GM23338 (cell line): ENCODE data around the gene DOK1. TPM values are rescaled to one million over a fixed set of nuclear protein-coding genes. Genes with fewer than 3 reads are reported as not detected.

Source experiments
- ATAC-seq: fragments of 200-7000 bp; cut with Tn5 transposase; 3 replicates; pipeline ENCODE4 v1.9.1; 2020
- DNase-seq: peaks from one replicate; pipeline ENCODE4 v3.0.0-alpha.2; 2015; ENCODE audit warnings: low spot score
- H2AFZ ChIP-seq: fragments of 200-600 bp; sonication (generic); 2 replicates; pipeline ENCODE4 v1.8.0; 2016; ENCODE audit warnings: antibody characterized with exemption, mild to moderate bottlenecking, moderate library complexity
- H3F3A ChIP-seq: fragments of 200-600 bp; sonication (generic); replicated peaks from 2 replicates; pipeline ENCODE4 v1.8.0; 2017; ENCODE audit warnings: antibody characterized with exemption, mixed run types, low read depth
- H3K27ac ChIP-seq: fragments of 200-600 bp; sonication (generic); 2 replicates; pipeline ENCODE4 v1.6.1; 2016; ENCODE audit warnings: low read depth
- H3K27me3 ChIP-seq: fragments of 200-600 bp; sonication (generic); 2 replicates; pipeline ENCODE4 v1.8.0; 2016; ENCODE audit warnings: mild to moderate bottlenecking, mixed run types, moderate library complexity; ENCODE audit not compliant: insufficient read depth
- H3K36me3 ChIP-seq: fragments of 200-600 bp; sonication (generic); 2 replicates; pipeline ENCODE4 v1.8.0; 2016; ENCODE audit warnings: mild to moderate bottlenecking; ENCODE audit not compliant: insufficient read depth
- H3K4me1 ChIP-seq: fragments of 200-600 bp; sonication (generic); 2 replicates; pipeline ENCODE4 v1.8.0; 2016; ENCODE audit warnings: mild to moderate bottlenecking, moderate library complexity; ENCODE audit not compliant: insufficient read depth
- H3K4me2 ChIP-seq: fragments of 200-600 bp; sonication (generic); 2 replicates; pipeline ENCODE4 v1.7.1; 2017; ENCODE audit warnings: mixed run types
- H3K4me3 ChIP-seq: fragments of 200-600 bp; sonication (generic); 2 replicates; pipeline ENCODE4 v1.6.1; 2016; ENCODE audit warnings: mixed run types
- H3K79me2 ChIP-seq: fragments of 200-600 bp; sonication (generic); replicated peaks from 2 replicates; pipeline ENCODE4 v1.8.0; 2017; ENCODE audit warnings: mild to moderate bottlenecking; ENCODE audit not compliant: insufficient read depth
- H3K9me2 ChIP-seq: fragments of 200-600 bp; sonication (generic); 2 replicates; pipeline ENCODE4 v1.8.0; 2017; ENCODE audit not compliant: insufficient read depth
- H4K20me1 ChIP-seq: fragments of 200-600 bp; sonication (generic); replicated peaks from 2 replicates; pipeline ENCODE4 v1.8.0; 2017; ENCODE audit warnings: mild to moderate bottlenecking; ENCODE audit not compliant: insufficient read depth
- H3K27ac Mint-ChIP-seq: 2 replicates; pipeline ENCODE4 v1.8.0; 2020; ENCODE audit warnings: inconsistent platforms, mild to moderate bottlenecking, moderate library complexity, mixed read lengths
- H3K27me3 Mint-ChIP-seq: 3 replicates; pipeline ENCODE4 v1.8.0; 2022; ENCODE audit warnings: low read depth, mild to moderate bottlenecking, moderate library complexity, mixed read lengths, inconsistent platforms; ENCODE audit not compliant: insufficient read depth, poor library complexity
- H3K36me3 Mint-ChIP-seq: 3 replicates; pipeline ENCODE4 v1.8.0; 2021; ENCODE audit warnings: low read depth, mild to moderate bottlenecking, inconsistent platforms, moderate library complexity, mixed read lengths
- H3K4me1 Mint-ChIP-seq: 3 replicates; pipeline ENCODE4 v1.8.0; 2020; ENCODE audit warnings: mild to moderate bottlenecking, inconsistent platforms, mixed read lengths
- H3K4me3 Mint-ChIP-seq: 3 replicates; pipeline ENCODE4 v1.8.0; 2021; ENCODE audit warnings: moderate library complexity, mild to moderate bottlenecking, inconsistent platforms, mixed read lengths
- H3K9me3 Mint-ChIP-seq: 3 replicates; pipeline ENCODE4 v1.8.0; 2020; ENCODE audit warnings: moderate library complexity, mild to moderate bottlenecking, inconsistent platforms, mixed read lengths
- CREB1 ChIP-seq: fragments of 250-450 bp; sonication (Bioruptor Pico); IDR thresholded peaks from 2 replicates; pipeline ENCODE4 v1.5.0; 2020; ENCODE audit warnings: low read depth, mild to moderate bottlenecking, moderate library complexity
- CTCF ChIP-seq, 2 experiments: fragments of 200-600 bp in 1 of 2; sonication (generic) in 1 of 2; conservative IDR thresholded peaks; 2 replicates each; pipeline versions ENCODE4 v1.5.1 to v1.6.1; 2016 to 2017; ENCODE audit warnings: antibody characterized with exemption in 2 of 2, low read depth in 2 of 2, mild to moderate bottlenecking in 2 of 2, moderate library complexity in 1 of 2
- EZH2 ChIP-seq: fragments of 200-600 bp; sonication (generic); IDR thresholded peaks from one replicate; pipeline ENCODE4 v1.8.0; 2017; ENCODE audit warnings: antibody characterized with exemption, mild to moderate bottlenecking, low read depth; ENCODE audit not compliant: unreplicated experiment
- EZH2phosphoT487 ChIP-seq: fragments of 200-600 bp; sonication (generic); IDR thresholded peaks from one replicate; pipeline ENCODE4 v1.8.1; 2018; ENCODE audit warnings: antibody characterized with exemption; ENCODE audit not compliant: unreplicated experiment
- NANOG ChIP-seq: IDR thresholded peaks from 2 replicates; pipeline ENCODE4 v1.6.1; 2016; ENCODE audit warnings: antibody characterized with exemption, borderline replicate concordance
- STAT1 ChIP-seq: IDR thresholded peaks from one replicate; pipeline ENCODE4 v1.6.1; 2016; ENCODE audit warnings: antibody characterized with exemption; ENCODE audit not compliant: unreplicated experiment
- ZNF462 ChIP-seq: fragments of 250-450 bp; sonication (Bioruptor Pico); IDR thresholded peaks from 2 replicates; pipeline ENCODE4 v1.5.0; 2020; ENCODE audit warnings: mild to moderate bottlenecking, moderate library complexity
- polyA plus RNA-seq: library from polyadenylated mRNA; unstranded; fragments of >200 nt; fragmentation: Nextera tagmentation; extraction: Ambion mirVana; gene quantifications from 2 replicates; pipeline ENCODE4 v1.2.1, GENCODE V29; 2016
- total RNA-seq: library from RNA; depleted of rRNA; stranded (reverse); fragments of >200 nt; shearing (Covaris generic); gene quantifications from 2 replicates; pipeline ENCODE4 v1.2.3, GENCODE V29; 2014

Gene DOK1
- total and polyA plus RNA-seq, 2 experiments from 2014 or later: 3.9 to 15.5 TPM

- no peaks in the 10 kb centered on the region for H3K36me3 ChIP-seq
- H2AFZ ChIP-seq: peak overlapping the region; percentile 94
- peak overlapping the region; percentile 80 for H3K4me2 ChIP-seq
- Mint-ChIP-seq H3K27ac (no peak overlapping the region), H3K36me3 (peaks cover 8% of the 10 kb centered on the region), H3K9me3 (peaks cover 24% of the 10 kb centered on the region), H3K4me3 (peak overlapping the region; percentile 64), H3K27me3 (peaks cover 94% of the 10 kb centered on the region), H3K4me1 (peaks cover 12% of the 10 kb centered on the region)
- H3K27ac ChIP-seq: no peak overlapping the region
- peaks cover 7% of the 10 kb centered on the region for H3K9me2 ChIP-seq
- peaks cover 5% of the 10 kb centered on the region; the same call in 1 of the 2 replicates for H3F3A ChIP-seq
- H3K4me1 ChIP-seq: peaks cover 17% of the 10 kb centered on the region; the same call in 1 of the 2 replicates
- DNase-seq: peak; percentile 65
- peak; percentile 13 for ATAC-seq
- peak overlapping the region; percentile 57 for H3K4me3 ChIP-seq
- H3K79me2 ChIP-seq: no peaks in the 10 kb centered on the region
- peaks cover 100% of the 10 kb centered on the region for H3K27me3 ChIP-seq
- TF ChIP-seq EZH2: peak; percentile 92
- TF ChIP-seq CREB1 (CRISPR knock-in tag): no peak
- TF ChIP-seq EZH2phosphoT487: peak; percentile 92
- H4K20me1 ChIP-seq: no peaks in the 10 kb centered on the region; the same call in 1 of the 2 replicates
Measured at GRCh38 chr2:74513605-74514367, 40.7 kb upstream of the DOK1 start.

GRCh38 chr2:74514368-74515270, 39.9 kb upstream of the DOK1 start, which contains the start of gene TLX2:
Gene TLX2 (plus strand): TSS chr2:74514450. CDS start chr2:74514807, 357 bp downstream.
- ATAC-seq (peak; percentile 23), DNase-seq (peak; percentile 67)
- Histone ChIP-seq H3K79me2 (no peaks in the 10 kb centered on the region), H3K27ac (no peak within 1 kb of the TSS), H3K4me3 (peak within 1 kb of the TSS; percentile 57), H3F3A (peaks cover 5% of the 10 kb centered on the region; the same call in 1 of the 2 replicates), H3K36me3 (no peaks in the 10 kb centered on the region), H3K27me3 (peaks cover 100% of the 10 kb centered on the region), H2AFZ (peak within 1 kb of the TSS; percentile 94), H4K20me1 (no peaks in the 10 kb centered on the region; the same call in 1 of the 2 replicates), H3K4me1 (peaks cover 15% of the 10 kb centered on the region; the same call in 1 of the 2 replicates), H3K4me2 (peak within 1 kb of the TSS; percentile 80), H3K9me2 (peaks cover 7% of the 10 kb centered on the region)
- Mint-ChIP-seq H3K4me1 (peaks cover 11% of the 10 kb centered on the region), H3K4me3 (peak within 1 kb of the TSS; percentile 70), H3K27ac (no peak within 1 kb of the TSS), H3K27me3 (peaks cover 93% of the 10 kb centered on the region), H3K36me3 (peaks cover 8% of the 10 kb centered on the region), H3K9me3 (peaks cover 24% of the 10 kb centered on the region)
- peak; percentile 54 for TF ChIP-seq EZH2
- TF ChIP-seq NANOG: no peak
- TF ChIP-seq CTCF (conservative IDR thresholded peaks at IDR 0.05; ENCODE audit: low read depth in 2 of 2): 0 out of 4 replicates have a peak, but pooled peaks of 1 of the 2 experiments have one; percentile 7
- no peak for TF ChIP-seq ZNF462 (CRISPR knock-in tag)
- TF ChIP-seq STAT1: no peak
